Mucosa of rectum (tissue), 2 donors: ENCODE results near the gene HOXA4.

ENCODE experiments used
- H3K27ac ChIP-seq, 2 donors: one replicate each; pipeline ENCODE4 v1.7.0; 2013; ENCODE audit warnings: inconsistent platforms in 2 of 2, low read depth in 2 of 2, low read length in 2 of 2
- H3K27me3 ChIP-seq, 2 donors: one replicate each; pipeline ENCODE4 v1.7.0; 2013; ENCODE audit warnings: low read length in 2 of 2; ENCODE audit not compliant: control insufficient read depth in 2 of 2, insufficient read depth in 2 of 2
- H3K36me3 ChIP-seq, 2 donors: one replicate each; pipeline ENCODE4 v1.7.0; 2013; ENCODE audit warnings: low read length in 2 of 2; ENCODE audit not compliant: control insufficient read depth in 2 of 2, insufficient read depth in 2 of 2
- H3K4me1 ChIP-seq, 2 donors: one replicate each; pipeline ENCODE4 v1.7.0; 2013; ENCODE audit warnings: low read length in 2 of 2, mild to moderate bottlenecking in 1 of 2; ENCODE audit not compliant: control insufficient read depth in 2 of 2, insufficient read depth in 2 of 2
- H3K4me3 ChIP-seq, 2 donors: one replicate each; pipeline ENCODE4 v1.7.0; 2013; ENCODE audit warnings: low read length in 2 of 2
- H3K9ac ChIP-seq, 2 donors: one replicate each; pipeline ENCODE4 v1.7.0; 2013; ENCODE audit warnings: low read length in 2 of 2, low read depth in 1 of 2, mild to moderate bottlenecking in 1 of 2
- H3K9me3 ChIP-seq, 2 donors: one replicate each; pipeline ENCODE4 v1.7.0; 2013; ENCODE audit warnings: low read length in 2 of 2; ENCODE audit not compliant: control insufficient read depth in 2 of 2
- donor health status: healthy.
- donor health status: Normal muscosa, but diverticular disease.

HOXA4 gene

GRCh38 chr7:27163288-27164044, 32.9 kb upstream of the HOXA4 start:
- Histone ChIP-seq H3K27ac (peak overlapping the region; percentile 91 to 92), H3K4me3 (peak overlapping the region; percentile 67 to 84), H3K27me3 (peaks cover 0 to 3% of the 10 kb centered on the region in 2 donors), H3K9me3 (no peaks in the 10 kb centered on the region), H3K4me1 (peaks cover 23 to 42% of the 10 kb centered on the region in 2 donors), H3K9ac (peak overlapping the region; percentile 81 to 96), H3K36me3 (no peaks in the 10 kb centered on the region)

- Histone ChIP-seq H3K9me3 (no peaks in the 10 kb centered on the region), H3K4me3 (peak overlapping the region; percentile 67 to 84), H3K27me3 (peaks cover 0 to 3% of the 10 kb centered on the region in 2 donors), H3K27ac (peak overlapping the region; percentile 92 to 99), H3K36me3 (no peaks in the 10 kb centered on the region), H3K4me1 (peaks cover 23 to 36% of the 10 kb centered on the region in 2 donors), H3K9ac (peak overlapping the region; percentile 81 to 96)
Measured at GRCh38 chr7:27162561-27163287, 32.2 kb upstream of the HOXA4 start.

DNA sequence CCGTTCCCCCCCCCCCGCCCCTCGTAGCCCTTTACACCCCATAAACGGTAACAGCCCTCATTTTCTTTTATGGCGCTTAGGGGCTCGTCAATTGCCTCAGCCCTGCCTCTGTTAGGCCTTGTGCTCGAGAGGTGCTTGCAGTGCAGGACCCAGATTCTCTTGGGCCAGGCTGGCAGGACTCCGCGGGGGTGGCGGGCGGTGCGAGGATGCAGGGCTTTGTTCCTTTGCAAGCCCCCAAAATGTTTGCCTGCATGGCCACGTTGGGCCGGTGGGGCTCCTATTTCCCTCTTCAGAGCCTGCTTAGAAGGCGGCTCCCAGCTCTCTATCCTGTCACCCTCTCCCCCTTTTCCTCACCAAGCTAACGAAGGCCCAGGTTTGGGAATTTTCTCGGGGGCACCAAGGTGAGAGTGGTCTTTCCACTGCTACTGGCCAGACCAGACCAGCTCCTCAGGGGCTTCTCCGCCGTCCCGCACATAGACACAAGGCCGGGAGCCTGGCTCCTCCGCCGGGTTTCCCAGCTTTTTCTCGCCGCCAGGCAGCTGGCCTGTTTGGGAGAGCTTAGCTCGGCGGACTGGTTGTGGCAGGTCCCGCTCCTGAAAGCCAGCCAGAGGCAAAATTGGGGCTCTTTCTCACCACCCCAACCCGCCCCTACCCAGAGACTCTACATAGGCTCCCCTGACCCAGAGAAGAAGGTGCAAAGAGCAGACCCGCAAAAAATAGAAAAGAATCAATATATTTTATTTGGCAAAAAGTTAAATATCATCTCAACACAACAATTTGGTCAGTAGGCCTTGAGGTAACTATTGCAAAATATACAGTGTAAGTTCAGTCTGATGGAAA, 31.4 kb upstream of the HOXA4 start:
- peak overlapping the region; percentile 67 to 84 for H3K4me3 ChIP-seq
- peaks cover 23 to 31% of the 10 kb centered on the region in 2 donors for H3K4me1 ChIP-seq
- peak overlapping the region; percentile 20 to 96 for H3K9ac ChIP-seq
- H3K9me3 ChIP-seq = no peaks in the 10 kb centered on the region
- peak overlapping the region; percentile 92 to 99 for H3K27ac ChIP-seq
- H3K27me3 ChIP-seq = peaks cover 0 to 3% of the 10 kb centered on the region in 2 donors
- no peaks in the 10 kb centered on the region for H3K36me3 ChIP-seq

GRCh38 chr7:27161214-27161720, 30.7 kb upstream of the HOXA4 start:
- peak overlapping the region; percentile 92 to 99 for H3K27ac ChIP-seq

GRCh38 chr7:27160546-27161213, 30.1 kb upstream of the HOXA4 start:
- H3K27ac ChIP-seq = peak overlapping the region; percentile 92 to 99
- H3K36me3 ChIP-seq = no peaks in the 10 kb centered on the region
- H3K4me1 ChIP-seq = peaks cover 24 to 28% of the 10 kb centered on the region in 2 donors
- peaks cover 0 to 3% of the 10 kb centered on the region in 2 donors for H3K27me3 ChIP-seq
- peak overlapping the region; percentile 67 to 82 for H3K4me3 ChIP-seq
- no peaks in the 10 kb centered on the region for H3K9me3 ChIP-seq
- peak overlapping the region; percentile 81 to 84 for H3K9ac ChIP-seq

More at GRCh38 chr7:27161214-27161720, 30.7 kb upstream of the HOXA4 start:
- no peaks in the 10 kb centered on the region for H3K9me3 ChIP-seq
- H3K9ac ChIP-seq = peak overlapping the region; percentile 14 to 81
- H3K27me3 ChIP-seq = peaks cover 0 to 3% of the 10 kb centered on the region in 2 donors
- no peaks in the 10 kb centered on the region for H3K36me3 ChIP-seq
- H3K4me3 ChIP-seq = peak overlapping the region; percentile 67 to 82
- peaks cover 23 to 28% of the 10 kb centered on the region in 2 donors for H3K4me1 ChIP-seq

DNA sequence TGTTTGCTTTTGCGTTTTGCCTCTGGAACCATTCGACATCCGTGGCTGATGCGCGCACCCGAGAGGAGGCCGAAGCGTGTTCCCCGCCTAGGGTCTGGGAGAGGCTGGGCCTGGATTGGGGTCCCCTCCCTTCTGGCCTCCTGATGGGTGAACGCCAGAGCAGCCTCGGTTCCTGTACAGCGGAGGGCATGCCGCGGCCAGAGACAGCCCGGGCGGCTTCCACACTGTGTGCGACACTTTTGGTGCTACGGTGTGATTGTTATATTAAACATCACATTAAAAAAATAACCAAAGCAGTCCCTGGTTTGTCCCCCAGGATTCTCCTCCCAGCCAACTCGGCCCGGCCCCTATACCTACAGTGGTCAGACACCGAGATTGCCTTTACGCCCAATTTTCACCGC, 29.6 kb upstream of the HOXA4 start:
- H3K4me3 ChIP-seq = peak overlapping the region; percentile 67 to 82
- H3K9me3 ChIP-seq = no peaks in the 10 kb centered on the region
- H3K27me3 ChIP-seq = peaks cover 0 to 3% of the 10 kb centered on the region in 2 donors
- H3K4me1 ChIP-seq = peaks cover 29 to 33% of the 10 kb centered on the region in 2 donors
- peak overlapping the region; percentile 92 to 99 for H3K27ac ChIP-seq
- H3K36me3 ChIP-seq = no peaks in the 10 kb centered on the region
- H3K9ac ChIP-seq = peak overlapping the region; percentile 81 to 84

- H3K4me3 ChIP-seq = peak overlapping the region; percentile 80 to 82
- H3K9me3 ChIP-seq = no peaks in the 10 kb centered on the region
- peaks cover 0 to 6% of the 10 kb centered on the region in 2 donors for H3K27me3 ChIP-seq
Measured at GRCh38 chr7:27159266-27160144, 28.9 kb upstream of the HOXA4 start.

DNA sequence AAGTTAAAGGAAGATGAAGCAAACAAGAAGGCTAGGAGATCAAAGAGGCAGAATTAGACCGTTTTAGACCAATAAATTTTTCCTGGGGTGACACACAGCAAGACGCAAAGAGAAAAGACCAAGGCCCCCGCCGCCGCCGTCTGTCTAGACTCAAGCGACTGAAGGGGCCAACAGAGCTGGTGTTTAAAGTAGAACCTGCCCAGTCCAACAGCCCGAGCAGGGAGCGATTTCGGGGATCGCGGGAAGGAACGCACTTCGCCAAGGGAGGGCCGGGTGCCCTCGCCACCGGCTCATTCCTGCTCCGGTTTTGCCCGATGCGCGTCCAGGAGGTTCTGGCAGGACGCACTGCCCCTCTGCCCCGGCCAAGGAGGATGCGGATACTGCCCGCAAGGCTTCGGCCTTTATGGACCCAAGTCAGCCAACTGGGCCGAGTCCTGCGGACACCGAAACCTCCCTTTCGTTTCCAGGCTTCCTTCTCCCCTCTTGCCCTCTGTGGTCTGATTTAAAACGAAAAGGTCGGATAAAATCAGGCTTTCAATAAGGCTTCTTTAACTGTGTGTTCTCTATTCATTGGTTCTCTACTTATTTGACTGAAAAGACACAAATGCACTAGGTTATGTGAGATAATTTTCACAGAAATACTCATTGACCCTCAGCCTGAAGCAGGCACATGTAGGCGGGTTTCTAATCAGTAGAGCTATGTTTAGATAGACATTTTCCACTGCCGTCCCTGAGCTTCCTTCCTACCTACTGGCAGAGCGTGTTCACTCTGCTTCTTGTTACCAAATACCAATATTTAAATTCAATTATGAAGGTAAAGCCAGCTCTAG, 28.1 kb upstream of the HOXA4 start:
- Histone ChIP-seq H3K27ac (peak overlapping the region; percentile 92 to 99), H3K36me3 (no peaks in the 10 kb centered on the region), H3K4me3 (peak overlapping the region; percentile 80 to 82), H3K4me1 (peaks cover 32 to 40% of the 10 kb centered on the region in 2 donors), H3K9ac (peak overlapping the region; percentile 81 to 84), H3K9me3 (no peaks in the 10 kb centered on the region), H3K27me3 (peaks cover 0 to 9% of the 10 kb centered on the region in 2 donors)

More at GRCh38 chr7:27159266-27160144, 28.9 kb upstream of the HOXA4 start:
- H3K27ac ChIP-seq = peak overlapping the region; percentile 92 to 99
- no peaks in the 10 kb centered on the region for H3K36me3 ChIP-seq
- H3K4me1 ChIP-seq = peaks cover 33 to 38% of the 10 kb centered on the region in 2 donors
- H3K9ac ChIP-seq = peak overlapping the region; percentile 81 to 84
